SK-N-SH (cell line): ENCODE data around the gene RAB7A. TPM values are rescaled to one million over a fixed set of nuclear protein-coding genes. Genes with fewer than 3 reads are reported as not detected.

ENCODE experiments used
- CTCF ChIA-PET: fragments of 300-600, 350-600 bp; formaldehyde crosslinking; extraction: SDS; loops from one replicate; lab custom pipeline; 2021; lab: Yijun Ruan, JAX
- POLR2A ChIA-PET: fragments of 350-600 bp; sonication (Branson Sonifier 250); formaldehyde crosslinking; extraction: SDS; loops from one replicate; lab custom pipeline; 2020; ENCODE audit warnings: antibody characterized with exemption, inconsistent platforms; lab: Yijun Ruan, JAX
- DNase-seq: peaks from one replicate; pipeline ENCODE4 v3.0.0; 2012
- H2AFZ ChIP-seq: fragments of 200-600 bp; sonication (generic); 2 replicates; pipeline ENCODE4 v1.8.1; 2016; ENCODE audit warnings: antibody characterized with exemption, mild to moderate bottlenecking, low read depth
- H3F3A ChIP-seq: fragments of 200-600 bp; sonication (generic); replicated peaks from 2 replicates; pipeline ENCODE3; 2016; ENCODE audit warnings: antibody characterized with exemption, mild to moderate bottlenecking; ENCODE audit not compliant: insufficient read depth
- H3K27ac ChIP-seq, 2 experiments: fragments of 200-500 bp in 1 of 2; fragments of 200-600 bp in 1 of 2; sonication (Bioruptor generic) in 1 of 2; sonication (generic), shearing (Covaris generic) in 1 of 2; 2 replicates each; pipeline versions ENCODE4 v1.5.1 to v1.6.1; 2014 to 2016; ENCODE audit warnings: low read depth in 2 of 2, inconsistent platforms in 1 of 2, low read length in 1 of 2, mild to moderate bottlenecking in 1 of 2, mixed read lengths in 1 of 2
- H3K27me3 ChIP-seq: fragments of 200-600 bp; sonication (generic), shearing (Covaris generic); 2 replicates; pipeline ENCODE4 v1.6.1; 2016; ENCODE audit warnings: mixed run types; ENCODE audit not compliant: insufficient read depth
- H3K36me3 ChIP-seq, 2 experiments: fragments of 200-500 bp in 1 of 2; fragments of 200-600 bp in 1 of 2; sonication (Bioruptor generic) in 1 of 2; sonication (generic) in 1 of 2; replicated peaks in 1 of 2; 2 replicates each; pipeline versions ENCODE3 to v1.5.1; 2014 to 2016; ENCODE audit warnings: low read length in 1 of 2, mild to moderate bottlenecking in 1 of 2; ENCODE audit not compliant: insufficient read depth in 2 of 2, control insufficient read depth in 1 of 2
- H3K4me1 ChIP-seq, 2 experiments: fragments of 200-500 bp in 1 of 2; fragments of 200-600 bp in 1 of 2; sonication (Bioruptor generic) in 1 of 2; sonication (generic), shearing (Covaris generic) in 1 of 2; 2 replicates each; pipeline versions ENCODE4 v1.5.1 to v1.6.1; 2014 to 2016; ENCODE audit warnings: low read depth in 1 of 2, low read length in 1 of 2, mixed run types in 1 of 2; ENCODE audit not compliant: insufficient read depth in 2 of 2, control insufficient read depth in 1 of 2
- H3K4me2 ChIP-seq: fragments of 200-600 bp; sonication (generic), shearing (Covaris generic); 2 replicates; pipeline ENCODE4 v1.6.1; 2017; ENCODE audit warnings: mixed run types
- H3K4me3 ChIP-seq, 2 experiments: fragments of 200-500 bp in 1 of 2; fragments of 200-600 bp in 1 of 2; sonication (Bioruptor generic) in 1 of 2; sonication (generic), shearing (Covaris generic) in 1 of 2; 2 replicates each; pipeline versions ENCODE4 v1.5.1 to v1.8.1; 2014 to 2016; ENCODE audit warnings: low read depth in 2 of 2, inconsistent platforms in 1 of 2, low read length in 1 of 2, mild to moderate bottlenecking in 1 of 2, mixed read lengths in 1 of 2, moderate library complexity in 1 of 2
- H3K79me2 ChIP-seq: fragments of 200-600 bp; sonication (generic); 2 replicates; pipeline ENCODE4 v1.8.1; 2017; ENCODE audit warnings: mild to moderate bottlenecking; ENCODE audit not compliant: insufficient read depth
- H3K9ac ChIP-seq: fragments of 200-600 bp; sonication (generic); 2 replicates; pipeline ENCODE4 v1.6.1; 2017; ENCODE audit warnings: mixed run types
- H3K9me2 ChIP-seq: fragments of 200-600 bp; sonication (generic); 2 replicates; pipeline ENCODE4 v1.6.1; 2017; ENCODE audit warnings: mixed run types
- H3K9me3 ChIP-seq: fragments of 200-600 bp; sonication (generic); 2 replicates; pipeline ENCODE4 v1.6.1; 2017; ENCODE audit warnings: mixed run types, mild to moderate bottlenecking, moderate library complexity
- H4K20me1 ChIP-seq: fragments of 200-600 bp; sonication (generic); 2 replicates; pipeline ENCODE4 v1.6.1; 2017; ENCODE audit warnings: mild to moderate bottlenecking, mixed run types; ENCODE audit not compliant: insufficient read depth
- CHD2 ChIP-seq: fragments of 150-350 bp; IDR thresholded peaks from 2 replicates; pipeline ENCODE4 v1.6.1; 2018; ENCODE audit warnings: low read length; ENCODE audit not compliant: partially characterized antibody
- CTCF ChIP-seq: fragments of 200-600 bp; sonication (generic); IDR thresholded peaks from 2 replicates; pipeline ENCODE4 v1.6.1; 2017; ENCODE audit warnings: antibody characterized with exemption, mild to moderate bottlenecking, moderate library complexity
- ELF1 ChIP-seq: IDR thresholded peaks from 2 replicates; pipeline ENCODE4 v1.4.0; 2012
- GATA2 ChIP-seq: sonication (generic); formaldehyde crosslinking; IDR thresholded peaks from 2 replicates; pipeline ENCODE4 v1.5.0; 2020; ENCODE audit warnings: mild to moderate bottlenecking, missing genetic modification reagents
- MAX ChIP-seq: IDR thresholded peaks from 2 replicates; pipeline ENCODE4 v1.4.0; 2012; ENCODE audit warnings: low read depth
- PBX3 ChIP-seq: IDR thresholded peaks from 2 replicates; pipeline ENCODE4; 2012
- RAD21 ChIP-seq: IDR thresholded peaks from 2 replicates; pipeline ENCODE4 v1.6.1; 2012; ENCODE audit warnings: mild to moderate bottlenecking, low read length
- RCOR1 ChIP-seq: fragments of 150-350 bp; IDR thresholded peaks from 2 replicates; pipeline ENCODE4 v1.6.1; 2017; ENCODE audit warnings: antibody characterized with exemption, low read length
- SIN3A ChIP-seq: IDR thresholded peaks from 2 replicates; pipeline ENCODE4 v1.6.1; 2012; ENCODE audit warnings: low read depth, mild to moderate bottlenecking, low read length, moderate library complexity, borderline replicate concordance
- ZBTB33 ChIP-seq: IDR thresholded peaks from 2 replicates; pipeline ENCODE4 v1.4.0; 2012; ENCODE audit warnings: low read depth, borderline replicate concordance
- WGBS: methylation state at CpG from one replicate; pipeline ENCODE4 v1.1.6; 2017; ENCODE audit warnings: low lambda C conversion rate; 5-methylcytosine and 5-hydroxymethylcytosine counted together
- polyA plus RNA-seq, 3 experiments: library from polyadenylated mRNA; depleted of rRNA; stranded (reverse); fragments of >200 nt; gene quantifications; 2 replicates each; pipeline ENCODE4 v1.2.3, GENCODE V29; 2012

The RAB7A gene
- polyA plus RNA-seq, 1 of the 3 experiments (the other 2 are of a cell fraction) = 271 TPM

- Histone ChIP-seq H3K9me2 (no peaks in the 10 kb centered on the region), H4K20me1 (peaks cover 9% of the 10 kb centered on the region), H2AFZ (no peak overlapping the region), H3K4me2 (no peak overlapping the region), H3K9me3 (no peaks in the 10 kb centered on the region), H3K27me3 (no peaks in the 10 kb centered on the region), H3K4me1 (peaks cover 0 to 11% of the 10 kb centered on the region in 2 experiments), H3K27ac (no peak overlapping the region; a peak in 1 of 4 replicates), H3F3A (no peaks in the 10 kb centered on the region), H3K79me2 (peaks cover 70% of the 10 kb centered on the region), H3K36me3 (peaks cover 47 to 65% of the 10 kb centered on the region in 2 experiments), H3K4me3 (no peak overlapping the region), H3K9ac (no peak overlapping the region)
- 92% methylated on average over 9 of the region's 9 CpGs for WGBS
- ChIA-PET CTCF (interaction anchor here (0.8 to 10.0 kb wide), 7 partner anchors 9 to 183 kb away, joined by 3 to 112 read pairs (median 5); no protein-coding TSS in a partner anchor), POLR2A (no interaction called here)
- no peak for DNase-seq
- TF ChIP-seq PBX3 (no peak), MAX (no peak), CTCF (no peak), RCOR1 (no peak), CHD2 (no peak), ZBTB33 (no peak), ELF1 (no peak), RAD21 (no peak), SIN3A (no peak), GATA2 (CRISPR knock-in tag) (no peak)
Observed at GRCh38 chr3:128800241-128801187, 74.5 kb downstream of the RAB7A start.
